ENCODE data around the gene AHDC1.

DNA sequence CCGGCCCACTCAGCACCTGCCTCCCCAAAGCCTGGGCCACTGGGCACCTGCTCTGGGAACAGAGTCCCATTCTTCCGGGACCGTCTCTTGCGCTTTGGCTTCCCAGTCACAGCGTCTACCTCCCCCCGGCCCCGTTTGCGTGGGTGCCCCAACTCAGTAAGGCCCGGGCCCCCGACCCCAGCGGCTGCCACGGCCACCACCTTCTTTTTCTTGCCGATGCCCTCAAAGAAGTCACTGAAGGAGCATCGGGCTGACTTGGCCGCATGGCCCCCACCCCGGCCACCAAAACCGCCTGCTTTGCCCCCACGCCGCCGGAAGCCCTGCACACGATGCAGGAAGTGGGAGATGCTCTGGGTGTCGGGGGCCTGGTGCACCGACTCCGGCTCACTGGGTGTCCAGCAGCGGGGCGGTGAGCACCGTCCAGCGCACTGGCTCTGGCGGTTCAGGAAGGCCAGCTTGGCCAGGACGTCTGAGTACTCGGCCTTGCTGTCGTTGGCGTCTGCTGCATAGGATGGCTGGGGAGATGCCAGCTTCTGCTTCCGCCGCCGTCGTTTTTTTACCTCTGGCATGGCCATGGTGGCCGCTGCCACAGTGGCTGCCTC, 54.0 kb downstream of the AHDC1 start:
- TF ChIP-seq, protein P1, sequence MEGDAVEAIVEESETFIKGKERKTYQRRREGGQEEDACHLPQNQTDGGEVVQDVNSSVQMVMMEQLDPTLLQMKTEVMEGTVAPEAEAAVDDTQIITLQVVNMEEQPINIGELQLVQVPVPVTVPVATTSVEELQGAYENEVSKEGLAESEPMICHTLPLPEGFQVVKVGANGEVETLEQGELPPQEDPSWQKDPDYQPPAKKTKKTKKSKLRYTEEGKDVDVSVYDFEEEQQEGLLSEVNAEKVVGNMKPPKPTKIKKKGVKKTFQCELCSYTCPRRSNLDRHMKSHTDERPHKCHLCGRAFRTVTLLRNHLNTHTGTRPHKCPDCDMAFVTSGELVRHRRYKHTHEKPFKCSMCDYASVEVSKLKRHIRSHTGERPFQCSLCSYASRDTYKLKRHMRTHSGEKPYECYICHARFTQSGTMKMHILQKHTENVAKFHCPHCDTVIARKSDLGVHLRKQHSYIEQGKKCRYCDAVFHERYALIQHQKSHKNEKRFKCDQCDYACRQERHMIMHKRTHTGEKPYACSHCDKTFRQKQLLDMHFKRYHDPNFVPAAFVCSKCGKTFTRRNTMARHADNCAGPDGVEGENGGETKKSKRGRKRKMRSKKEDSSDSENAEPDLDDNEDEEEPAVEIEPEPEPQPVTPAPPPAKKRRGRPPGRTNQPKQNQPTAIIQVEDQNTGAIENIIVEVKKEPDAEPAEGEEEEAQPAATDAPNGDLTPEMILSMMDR (IDR thresholded peaks at IDR 0.05 in 2 of 3, conservative IDR thresholded peaks at IDR 0.05 in 1 of 3; ENCODE audit: insufficient read depth in 2 of 3, low read depth in 1 of 3, low read length in 3 of 3) = no peak
- TF ChIP-seq, protein P2, sequence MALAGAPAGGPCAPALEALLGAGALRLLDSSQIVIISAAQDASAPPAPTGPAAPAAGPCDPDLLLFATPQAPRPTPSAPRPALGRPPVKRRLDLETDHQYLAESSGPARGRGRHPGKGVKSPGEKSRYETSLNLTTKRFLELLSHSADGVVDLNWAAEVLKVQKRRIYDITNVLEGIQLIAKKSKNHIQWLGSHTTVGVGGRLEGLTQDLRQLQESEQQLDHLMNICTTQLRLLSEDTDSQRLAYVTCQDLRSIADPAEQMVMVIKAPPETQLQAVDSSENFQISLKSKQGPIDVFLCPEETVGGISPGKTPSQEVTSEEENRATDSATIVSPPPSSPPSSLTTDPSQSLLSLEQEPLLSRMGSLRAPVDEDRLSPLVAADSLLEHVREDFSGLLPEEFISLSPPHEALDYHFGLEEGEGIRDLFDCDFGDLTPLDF (CRISPR knock-in tag; IDR thresholded peaks at IDR 0.05) = no peak
- TF ChIP-seq ZNF12 (CRISPR knock-in tag; IDR thresholded peaks at IDR 0.05) = no peak
- TF ChIP-seq ERF (CRISPR knock-in tag; IDR thresholded peaks at IDR 0.05) = no peak
- TF ChIP-seq GABPA (tag; conservative IDR thresholded peaks at IDR 0.05; ENCODE audit: low read depth) = no peak
- TF ChIP-seq, protein P3, sequence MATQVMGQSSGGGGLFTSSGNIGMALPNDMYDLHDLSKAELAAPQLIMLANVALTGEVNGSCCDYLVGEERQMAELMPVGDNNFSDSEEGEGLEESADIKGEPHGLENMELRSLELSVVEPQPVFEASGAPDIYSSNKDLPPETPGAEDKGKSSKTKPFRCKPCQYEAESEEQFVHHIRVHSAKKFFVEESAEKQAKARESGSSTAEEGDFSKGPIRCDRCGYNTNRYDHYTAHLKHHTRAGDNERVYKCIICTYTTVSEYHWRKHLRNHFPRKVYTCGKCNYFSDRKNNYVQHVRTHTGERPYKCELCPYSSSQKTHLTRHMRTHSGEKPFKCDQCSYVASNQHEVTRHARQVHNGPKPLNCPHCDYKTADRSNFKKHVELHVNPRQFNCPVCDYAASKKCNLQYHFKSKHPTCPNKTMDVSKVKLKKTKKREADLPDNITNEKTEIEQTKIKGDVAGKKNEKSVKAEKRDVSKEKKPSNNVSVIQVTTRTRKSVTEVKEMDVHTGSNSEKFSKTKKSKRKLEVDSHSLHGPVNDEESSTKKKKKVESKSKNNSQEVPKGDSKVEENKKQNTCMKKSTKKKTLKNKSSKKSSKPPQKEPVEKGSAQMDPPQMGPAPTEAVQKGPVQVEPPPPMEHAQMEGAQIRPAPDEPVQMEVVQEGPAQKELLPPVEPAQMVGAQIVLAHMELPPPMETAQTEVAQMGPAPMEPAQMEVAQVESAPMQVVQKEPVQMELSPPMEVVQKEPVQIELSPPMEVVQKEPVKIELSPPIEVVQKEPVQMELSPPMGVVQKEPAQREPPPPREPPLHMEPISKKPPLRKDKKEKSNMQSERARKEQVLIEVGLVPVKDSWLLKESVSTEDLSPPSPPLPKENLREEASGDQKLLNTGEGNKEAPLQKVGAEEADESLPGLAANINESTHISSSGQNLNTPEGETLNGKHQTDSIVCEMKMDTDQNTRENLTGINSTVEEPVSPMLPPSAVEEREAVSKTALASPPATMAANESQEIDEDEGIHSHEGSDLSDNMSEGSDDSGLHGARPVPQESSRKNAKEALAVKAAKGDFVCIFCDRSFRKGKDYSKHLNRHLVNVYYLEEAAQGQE (IDR thresholded peaks at IDR 0.05; ENCODE audit: borderline replicate concordance) = no peak
- TF ChIP-seq, protein P3 (CRISPR knock-in tag; IDR thresholded peaks at IDR 0.05; ENCODE audit: low read depth) = no peak
- no peak for TF ChIP-seq KLF10 (CRISPR knock-in tag; IDR thresholded peaks at IDR 0.05)

Data from K562 (cell line).